HG02763 (cell line): ENCODE measurements around the gene SH2B2.
A peak's percentile ranks its signal among the peaks of the same experiment; 100 is the strongest.
"Not testable (repeated sequence)": the region's sequence is repeated elsewhere in the genome, so short reads cannot be mapped to it uniquely, and the experiment has no call there.

Source experiments
- ATAC-seq: cut with Tn5 transposase; IDR thresholded peaks from one replicate; pipeline ENCODE4 v1.9.1; 2021; ENCODE audit warnings: mild to moderate bottlenecking, moderate library complexity; ENCODE audit not compliant: unreplicated experiment

Gene SH2B2

DNA sequence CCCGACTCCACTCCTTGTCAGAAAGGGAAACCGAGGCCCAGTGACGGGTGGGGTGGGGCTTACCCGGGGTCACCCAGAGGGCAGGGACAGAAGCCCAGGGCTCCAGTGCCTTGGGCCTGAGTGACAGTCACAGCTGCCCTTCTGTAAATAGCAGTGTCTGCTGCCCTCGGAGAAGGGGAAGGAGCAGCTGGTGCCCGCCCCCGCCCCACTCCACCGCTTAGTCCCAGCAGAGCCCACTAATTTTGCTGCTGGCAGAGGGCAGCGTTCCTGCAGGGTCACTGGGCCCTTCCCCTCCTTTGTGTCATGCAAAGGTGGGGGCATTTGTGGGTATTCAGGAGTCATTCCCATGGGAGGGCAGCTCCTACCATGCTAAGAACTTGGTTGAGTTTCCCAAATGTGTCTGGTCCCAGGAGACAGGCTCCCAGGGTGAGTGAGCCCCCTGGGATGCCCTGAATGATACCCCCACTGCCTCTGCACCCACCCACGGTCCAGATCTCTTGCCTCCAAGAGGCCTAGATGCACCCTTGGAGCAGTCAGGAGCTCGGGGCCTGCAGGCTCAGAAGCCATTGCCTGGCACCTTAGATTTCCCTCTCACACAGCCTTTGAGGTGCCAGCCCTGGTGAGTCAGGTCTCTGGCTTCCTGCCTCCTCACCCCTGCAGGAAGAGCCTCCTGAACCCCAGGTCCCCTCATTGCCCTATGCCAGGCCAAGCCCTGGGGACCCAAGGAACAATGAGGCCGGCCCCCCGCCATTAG lies 17.2 kb downstream of the SH2B2 start:
- no peak for ATAC-seq

DNA sequence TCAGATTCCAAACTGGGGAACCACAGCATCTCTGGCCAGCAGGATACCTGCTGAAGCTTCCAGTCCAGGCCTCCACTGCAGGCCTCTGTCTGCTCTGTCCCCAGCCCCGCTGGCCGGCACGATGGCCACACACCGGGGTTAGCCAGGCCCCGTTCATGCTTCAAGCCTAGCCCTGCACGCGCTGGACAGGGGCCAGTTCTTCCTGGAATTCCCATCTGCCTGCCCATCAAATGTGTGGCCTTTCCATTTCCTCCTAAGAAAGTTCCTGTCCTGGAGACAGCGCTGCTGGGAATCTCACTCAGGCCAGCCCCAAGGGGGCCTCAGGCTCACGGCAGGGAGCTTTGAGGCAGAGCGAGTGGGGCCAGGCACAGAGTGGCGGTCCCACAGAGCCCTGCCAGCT lies 18.0 kb downstream of the SH2B2 start:
- ATAC-seq, result no peak

DNA sequence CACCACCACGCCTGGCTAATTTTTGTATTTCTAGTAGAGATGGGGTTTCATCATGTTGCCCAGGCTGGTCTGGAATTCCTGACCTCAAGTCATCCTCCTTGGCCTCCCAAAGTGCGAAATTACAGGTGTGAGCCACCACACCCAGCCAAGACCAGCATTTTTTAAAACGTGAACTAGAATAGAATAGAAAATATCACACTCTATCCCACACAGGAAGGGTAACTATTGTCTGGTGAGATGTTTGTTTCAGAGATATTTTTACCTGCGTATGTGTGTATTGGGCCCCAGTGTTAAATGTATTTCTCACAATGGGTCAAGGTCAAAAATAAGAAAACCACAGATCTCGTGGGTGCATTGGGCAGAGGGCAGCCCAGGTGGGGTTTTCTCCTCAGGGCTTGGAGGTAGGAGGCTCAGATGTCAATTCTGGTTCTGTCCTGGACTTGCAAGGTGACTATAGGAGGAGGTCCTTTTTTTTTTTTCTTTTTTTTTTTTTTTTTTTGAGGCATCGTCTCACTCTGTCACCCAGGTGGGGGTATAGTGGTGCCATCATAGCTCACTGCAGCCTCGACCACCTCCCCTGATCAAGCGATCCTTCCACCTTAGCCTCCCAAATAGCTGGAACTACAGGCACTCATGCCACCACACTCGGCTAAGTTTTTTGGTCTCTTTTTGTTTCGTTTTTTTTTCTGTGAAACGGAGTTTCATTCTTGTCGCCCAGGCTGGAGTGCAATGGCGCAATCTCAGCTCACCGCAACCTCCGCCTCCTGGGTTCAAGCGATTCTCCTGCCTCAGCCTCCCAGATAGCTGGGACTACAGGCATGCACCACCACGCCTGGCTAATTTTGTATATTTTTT lies 19.0 kb downstream of the SH2B2 start:
- peak; percentile 54 for ATAC-seq

DNA sequence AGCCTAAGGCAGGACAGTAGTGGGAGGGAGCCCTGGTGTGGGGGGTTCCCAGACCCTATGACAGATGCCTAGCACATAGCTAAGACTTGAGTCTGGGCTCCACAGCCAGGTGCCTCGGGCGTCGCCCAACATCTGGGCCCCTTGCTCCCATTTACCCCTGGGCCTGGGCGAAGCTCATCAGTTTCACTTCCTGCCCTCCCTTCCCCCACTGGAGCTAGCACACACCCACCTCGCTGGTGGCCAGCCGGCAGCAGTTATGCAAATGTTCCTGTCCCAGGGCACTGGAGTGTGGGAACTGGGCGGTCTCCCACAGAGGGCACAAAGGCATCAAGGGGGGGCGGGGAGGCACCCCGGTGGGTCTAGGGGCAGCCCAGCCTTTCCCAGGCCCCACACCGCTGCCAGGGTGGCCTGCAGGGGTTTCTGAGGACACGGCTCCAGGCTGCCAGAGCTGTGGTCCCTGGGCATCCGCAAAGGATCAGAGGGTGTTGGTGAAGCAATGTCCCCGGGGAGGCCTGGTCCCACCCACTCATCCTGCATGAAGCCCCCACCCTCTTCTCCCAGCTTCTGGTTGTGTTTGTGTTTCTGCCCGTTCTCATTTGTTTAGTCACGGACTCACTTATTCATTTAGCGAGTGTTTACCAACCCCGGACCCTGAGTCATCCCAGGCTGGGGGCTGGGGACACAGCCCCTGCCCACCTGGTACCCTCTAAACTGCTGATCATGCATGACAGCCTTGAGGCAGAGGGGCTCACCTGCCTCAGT lies 20.4 kb downstream of the SH2B2 start:
- ATAC-seq, result peak; percentile 65

DNA sequence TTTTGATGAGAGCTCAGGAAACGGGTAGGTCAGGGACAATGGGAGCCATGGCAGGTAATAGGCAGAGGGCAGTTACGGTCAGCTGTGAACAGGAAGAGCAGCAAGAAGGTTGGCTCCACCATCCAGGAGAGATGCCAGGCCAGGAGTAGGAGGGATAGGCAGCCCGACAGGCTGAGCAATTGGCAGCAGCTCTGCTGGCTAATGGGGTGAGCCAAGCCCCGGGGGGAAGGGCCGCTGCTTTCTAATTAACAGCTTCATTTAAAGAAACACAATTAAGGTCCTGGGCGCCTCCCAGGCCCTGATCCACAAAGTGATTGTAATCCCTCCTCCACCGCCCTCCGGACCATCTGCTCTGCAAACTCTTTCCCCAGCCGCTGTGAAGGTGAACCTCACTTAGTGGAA lies 23.7 kb downstream of the SH2B2 start:
- ATAC-seq, result no peak

DNA sequence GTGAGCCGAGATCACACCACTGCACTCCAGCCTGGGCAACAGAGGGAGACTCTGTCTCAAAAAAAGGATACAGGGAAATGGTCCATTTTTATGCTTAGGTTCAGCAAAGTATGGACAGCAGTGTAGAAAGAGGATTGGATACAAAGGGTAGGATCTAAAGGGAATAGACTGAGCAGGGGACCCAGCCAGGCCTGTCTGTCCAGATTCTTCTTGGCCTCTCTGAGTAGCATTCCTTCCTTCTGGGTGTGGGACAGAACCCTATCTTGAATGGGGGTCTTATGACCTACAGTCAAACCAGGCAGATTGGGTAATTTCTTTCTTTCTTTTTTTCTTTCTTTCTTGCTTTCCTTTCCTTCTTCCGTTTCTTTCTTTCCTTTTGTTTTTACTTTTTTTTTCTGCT lies 25.6 kb downstream of the SH2B2 start:
- ATAC-seq, result no peak

DNA sequence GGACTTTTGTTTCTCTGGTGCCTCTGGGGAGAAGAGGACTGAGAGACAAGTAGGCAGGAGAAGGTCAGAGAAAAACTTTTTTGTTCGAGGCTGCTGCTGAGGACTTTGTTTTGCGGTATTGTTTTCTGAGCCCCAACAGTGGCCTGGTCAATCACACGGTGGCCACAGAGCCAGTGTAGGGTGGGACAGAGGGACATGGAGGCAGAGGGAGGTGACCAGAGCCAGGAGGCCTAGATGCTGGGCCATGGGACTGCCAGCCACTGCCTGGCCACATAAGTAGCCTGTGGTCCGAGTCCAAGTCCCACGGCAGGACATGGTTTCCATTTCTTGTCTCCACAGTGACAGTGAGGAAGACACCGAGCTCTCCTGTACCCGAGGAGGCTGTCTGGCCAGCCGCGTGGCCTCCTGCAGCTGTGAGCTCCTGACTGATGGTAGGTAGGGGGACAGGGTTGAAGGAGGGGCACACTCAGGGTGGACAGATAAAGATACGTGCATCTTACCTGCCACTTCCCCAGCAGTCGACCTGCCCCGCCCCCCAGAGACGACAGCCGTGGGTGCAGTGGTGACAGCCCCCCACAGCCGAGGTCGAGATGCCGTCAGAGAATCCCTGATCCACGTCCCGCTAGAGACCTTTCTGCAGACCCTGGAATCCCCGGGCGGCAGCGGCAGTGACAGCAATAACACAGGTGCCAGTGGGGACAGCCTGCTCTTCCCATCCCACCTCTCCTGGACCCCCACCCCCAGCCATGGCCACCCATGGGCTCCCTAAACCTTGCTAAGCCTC lies 27.5 kb downstream of the SH2B2 start:
- no peak for ATAC-seq

DNA sequence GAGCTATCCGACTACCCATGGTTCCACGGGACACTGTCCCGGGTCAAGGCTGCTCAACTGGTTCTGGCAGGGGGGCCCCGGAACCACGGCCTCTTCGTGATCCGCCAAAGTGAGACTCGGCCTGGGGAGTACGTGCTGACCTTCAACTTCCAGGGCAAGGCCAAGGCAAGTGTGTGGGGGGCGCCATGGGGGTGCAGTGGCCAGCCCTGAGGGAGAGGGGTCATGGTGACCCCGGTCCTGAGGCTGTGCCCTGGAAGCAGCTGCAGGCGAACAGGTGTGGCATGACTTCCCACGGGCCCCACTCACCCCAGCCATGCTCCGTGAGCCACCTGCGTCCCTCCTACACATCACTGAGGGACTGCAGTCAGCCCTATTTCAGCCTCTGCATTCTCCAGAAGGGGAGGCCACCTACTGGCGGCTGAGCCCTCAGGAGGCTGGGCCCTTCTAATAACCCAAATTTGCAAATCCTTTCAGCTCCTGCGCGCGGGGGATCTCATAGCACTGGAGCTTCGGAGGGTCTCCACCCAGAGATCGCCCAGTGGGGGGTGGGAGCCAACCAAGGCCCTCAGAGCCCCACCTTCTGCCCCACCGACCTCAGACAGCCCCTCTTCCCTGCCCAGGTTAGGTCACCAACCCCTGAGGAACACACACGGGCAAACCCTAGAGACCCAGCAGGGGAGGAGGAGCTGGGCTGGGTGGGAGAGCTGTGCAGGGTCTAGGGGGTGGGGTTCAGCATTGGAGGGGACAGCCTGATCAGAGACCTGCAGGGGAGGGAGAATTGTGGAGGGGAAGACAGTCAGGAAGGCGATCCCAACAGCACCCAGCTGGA lies 30.8 kb downstream of the SH2B2 start:
- no peak for ATAC-seq

DNA sequence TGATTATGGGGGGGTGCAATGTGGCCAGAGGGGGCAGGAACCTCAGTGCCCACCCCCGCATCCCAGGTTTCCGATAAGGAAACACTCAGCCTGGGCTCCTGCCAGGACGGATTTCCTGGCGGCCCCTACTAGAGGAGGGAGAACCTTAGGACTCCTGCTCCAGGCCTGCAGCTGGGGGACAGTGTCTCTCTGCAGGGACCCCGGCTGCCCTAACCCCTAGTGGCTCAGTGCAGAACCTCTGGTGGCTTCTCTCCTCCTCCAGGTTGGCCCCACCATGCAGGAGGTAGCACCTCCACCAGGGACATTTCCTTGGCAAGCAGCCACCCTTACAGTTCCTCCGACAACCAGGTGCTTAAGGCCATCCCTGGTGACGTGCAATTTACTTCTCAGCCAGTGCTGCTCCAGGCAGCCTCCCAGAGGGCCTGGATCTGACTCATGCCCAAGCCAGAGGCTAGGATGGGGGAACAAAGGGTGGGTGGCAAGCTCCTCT lies 31.9 kb downstream of the SH2B2 start:
- no peak for ATAC-seq

DNA sequence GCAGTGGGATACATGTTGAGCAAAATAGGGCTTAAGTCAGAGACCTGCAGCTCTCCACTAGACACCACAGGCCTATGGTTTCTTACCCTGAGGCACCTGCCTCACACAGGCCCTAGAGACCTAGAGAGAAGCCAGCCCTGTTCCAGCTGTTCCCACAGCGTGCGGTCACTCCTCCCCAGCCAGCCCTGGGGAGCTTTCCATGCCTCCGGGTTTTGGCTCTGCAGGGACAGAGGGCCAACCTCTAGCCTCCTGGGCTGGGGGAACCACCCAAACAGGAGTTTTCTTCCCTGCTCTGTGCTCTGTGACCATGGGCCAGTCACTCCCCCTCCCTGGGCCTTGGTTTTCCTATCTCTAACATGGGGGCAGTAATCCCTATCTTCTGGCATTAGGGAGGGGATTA lies 33.0 kb downstream of the SH2B2 start:
- no peak for ATAC-seq

DNA sequence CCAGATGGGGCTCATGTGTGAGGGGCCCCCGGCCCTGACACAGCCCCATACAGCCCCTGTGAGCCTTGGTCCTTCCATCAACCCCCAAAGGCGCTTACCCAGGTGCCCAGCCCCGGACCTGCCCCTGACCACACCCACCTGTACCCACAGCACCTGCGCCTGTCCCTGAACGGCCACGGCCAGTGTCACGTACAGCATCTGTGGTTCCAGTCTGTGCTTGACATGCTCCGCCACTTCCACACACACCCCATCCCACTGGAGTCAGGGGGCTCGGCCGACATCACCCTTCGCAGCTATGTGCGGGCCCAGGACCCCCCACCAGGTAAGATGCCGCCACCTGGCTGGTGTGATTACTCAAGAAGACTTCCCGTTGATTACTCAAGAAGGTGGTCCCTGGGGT lies 33.5 kb downstream of the SH2B2 start:
- ATAC-seq, result no peak

DNA sequence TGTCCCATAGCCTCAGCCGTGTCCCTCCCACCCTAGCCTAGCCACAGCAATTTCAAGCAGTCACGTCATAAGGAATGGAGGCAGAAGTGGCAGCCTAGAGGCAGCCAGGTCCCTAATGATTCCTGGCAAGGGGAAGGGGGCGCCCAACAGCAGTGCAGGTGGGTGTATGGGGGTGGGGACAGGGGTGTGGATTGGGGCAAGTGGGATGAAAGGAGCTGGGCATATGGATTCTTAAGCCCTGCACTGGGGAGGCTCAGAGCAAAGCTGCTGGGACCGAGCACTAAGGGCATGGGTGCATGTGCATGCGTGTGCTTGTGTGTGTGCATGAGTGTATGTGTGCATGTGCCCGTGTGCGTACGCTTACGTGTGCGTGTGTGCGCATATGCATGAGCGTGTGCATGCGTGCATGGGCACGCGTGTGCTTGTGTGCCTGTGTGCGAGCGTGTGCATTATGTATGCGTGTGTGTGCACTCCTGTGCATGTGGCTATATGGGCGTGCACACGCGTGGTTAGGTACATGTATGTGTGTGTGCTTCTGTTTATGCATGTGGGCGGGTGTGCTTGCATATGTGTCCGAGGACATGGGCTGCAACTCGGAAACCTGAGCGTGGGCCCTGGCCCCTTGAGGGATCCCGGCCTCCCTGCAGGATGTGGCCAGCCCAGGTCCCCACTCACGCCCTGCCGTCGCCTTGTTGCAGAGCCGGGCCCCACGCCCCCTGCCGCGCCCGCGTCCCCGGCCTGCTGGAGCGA lies 34.1 kb downstream of the SH2B2 start:
- no peak for ATAC-seq

DNA sequence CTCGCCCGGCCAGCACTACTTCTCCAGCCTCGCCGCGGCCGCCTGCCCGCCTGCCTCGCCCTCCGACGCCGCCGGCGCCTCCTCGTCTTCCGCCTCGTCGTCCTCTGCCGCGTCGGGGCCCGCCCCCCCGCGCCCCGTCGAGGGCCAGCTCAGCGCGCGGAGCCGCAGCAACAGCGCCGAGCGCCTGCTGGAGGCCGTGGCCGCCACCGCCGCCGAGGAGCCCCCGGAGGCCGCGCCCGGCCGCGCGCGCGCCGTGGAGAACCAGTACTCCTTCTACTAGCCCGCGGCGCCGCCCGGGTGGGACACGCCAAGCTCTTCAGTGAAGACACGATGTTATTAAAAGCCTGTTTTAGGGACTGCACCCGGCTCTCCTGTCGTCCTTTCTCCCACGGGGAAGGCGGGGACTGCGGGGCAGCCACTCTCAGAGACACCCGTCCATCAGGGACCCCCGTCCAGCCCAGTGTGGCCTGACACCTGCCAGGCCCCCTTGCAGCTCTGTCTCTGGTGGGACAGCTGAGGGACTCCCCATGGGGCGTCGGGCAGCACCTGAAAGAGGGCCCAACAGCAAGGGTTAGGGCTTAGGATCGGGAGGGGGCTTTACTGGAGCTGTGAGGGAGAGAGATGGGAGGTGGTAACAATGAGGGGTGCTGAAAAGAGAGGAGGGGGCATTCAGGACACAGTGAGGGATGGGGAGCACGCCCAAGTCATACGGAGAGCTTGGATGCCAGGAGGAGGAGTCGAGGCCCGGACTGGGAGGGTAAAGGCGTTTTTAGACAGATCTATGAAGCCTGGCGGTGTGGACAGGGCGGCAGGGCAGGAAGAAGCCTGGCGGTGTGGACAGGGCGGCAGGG lies 34.9 kb downstream of the SH2B2 start:
- no peak for ATAC-seq

DNA sequence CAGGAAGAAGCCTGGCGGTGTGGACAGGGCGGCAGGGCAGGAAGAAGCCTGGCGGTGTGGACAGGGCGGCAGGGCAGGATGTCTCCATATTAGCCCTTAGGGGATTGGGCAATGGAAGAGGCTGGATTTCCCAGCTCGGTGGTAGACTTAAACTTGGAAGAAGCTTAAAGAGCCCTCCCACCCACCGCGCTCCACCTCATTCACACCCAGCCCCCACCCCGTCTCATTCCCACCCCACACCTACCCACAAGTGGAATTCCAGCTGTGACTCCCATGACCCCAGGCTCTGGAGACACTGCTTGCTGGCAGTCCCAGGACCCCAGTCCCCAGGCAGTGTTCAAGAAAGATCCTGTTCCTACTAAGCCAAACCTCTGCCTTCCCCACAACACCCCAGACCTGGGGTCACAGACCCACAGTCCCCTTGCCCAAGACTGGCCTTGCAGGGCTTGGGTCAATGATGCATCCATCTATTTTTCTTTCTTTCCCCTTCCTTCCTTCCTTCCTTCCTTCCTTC lies 35.6 kb downstream of the SH2B2 start:
- no peak for ATAC-seq

DNA sequence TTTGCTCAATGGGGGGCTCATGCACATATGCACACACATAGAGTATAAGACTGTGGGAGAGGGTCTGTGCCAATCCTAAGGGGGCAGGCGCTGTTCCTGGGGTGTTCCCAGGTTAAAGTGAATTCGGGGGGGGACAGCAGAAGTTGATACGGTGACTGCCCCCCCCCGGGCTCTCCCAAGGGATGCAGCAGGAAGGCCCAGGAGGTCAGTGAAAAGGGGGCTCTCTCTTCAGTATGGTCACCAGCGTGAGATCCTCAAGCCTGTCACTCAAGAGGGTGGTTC lies 37.2 kb downstream of the SH2B2 start:
- no peak for ATAC-seq

DNA sequence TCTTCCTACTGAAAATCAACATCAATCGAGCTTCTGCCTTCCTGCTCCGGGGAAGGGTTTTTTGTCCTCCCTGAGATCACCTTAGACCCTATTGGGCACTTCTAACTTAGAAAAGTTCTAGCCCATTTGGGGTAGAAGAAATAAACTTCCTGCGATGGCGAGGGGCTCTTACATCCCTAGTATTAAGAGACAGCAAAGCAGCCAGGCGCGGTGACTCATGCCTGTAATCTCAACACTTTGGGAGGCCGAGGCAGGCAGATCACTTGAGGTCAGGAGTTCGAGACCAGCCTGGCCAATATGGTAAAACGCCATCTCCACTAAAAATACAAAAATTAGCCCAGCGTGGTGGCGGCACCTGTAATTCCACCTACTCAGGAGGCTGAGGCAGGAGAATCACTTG lies 38.4 kb downstream of the SH2B2 start:
- ATAC-seq, result not testable (repeated sequence)

DNA sequence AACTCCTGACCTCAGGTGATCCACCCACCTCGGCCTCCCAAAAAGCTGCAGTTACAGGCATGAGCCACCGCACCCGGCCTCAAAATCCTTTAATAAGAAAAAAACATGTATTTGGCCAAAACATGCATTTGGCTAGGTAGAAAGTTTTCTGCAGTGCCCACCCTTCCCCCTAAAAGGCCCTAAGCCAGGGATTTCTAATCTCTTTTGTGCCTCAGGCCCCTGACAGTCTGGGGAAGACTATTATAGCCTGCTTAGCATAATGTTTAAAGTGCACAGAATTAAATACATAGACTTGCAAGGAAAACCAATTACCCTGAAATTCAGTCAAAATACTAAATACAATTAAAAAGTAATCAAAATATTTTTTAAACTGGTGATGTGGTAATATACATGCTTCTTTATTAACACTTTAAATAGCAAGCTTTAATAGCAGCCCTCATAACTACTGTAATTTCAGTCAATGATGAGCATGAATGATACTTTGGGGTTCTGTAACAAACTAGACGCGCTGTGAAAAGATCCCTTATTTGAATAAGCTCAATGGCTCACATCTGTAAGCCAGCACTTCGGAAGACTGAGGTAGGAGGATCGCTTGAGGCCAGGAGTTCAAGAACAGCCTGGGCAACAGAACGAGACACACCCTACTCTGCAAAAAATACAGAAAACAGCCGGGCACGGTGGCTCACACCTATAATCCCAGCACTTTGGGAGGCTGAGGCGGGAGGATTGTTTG lies 39.7 kb downstream of the SH2B2 start:
- no peak for ATAC-seq
